SK-N-SH (cell line): Measurements from ENCODE around the gene JAZF1. TPM values are rescaled to one million over a fixed set of nuclear protein-coding genes. Genes with fewer than 3 reads are reported as not detected.

Experiments used
- CTCF ChIA-PET: fragments of 300-600, 350-600 bp; formaldehyde crosslinking; extraction: SDS; loops from one replicate; lab custom pipeline; 2021; lab: Yijun Ruan, JAX
- POLR2A ChIA-PET: fragments of 350-600 bp; sonication (Branson Sonifier 250); formaldehyde crosslinking; extraction: SDS; loops from one replicate; lab custom pipeline; 2020; ENCODE audit warnings: antibody characterized with exemption, inconsistent platforms; lab: Yijun Ruan, JAX
- DNase-seq: peaks from one replicate; pipeline ENCODE4 v3.0.0; 2012
- H2AFZ ChIP-seq: fragments of 200-600 bp; sonication (generic); 2 replicates; pipeline ENCODE4 v1.8.1; 2016; ENCODE audit warnings: antibody characterized with exemption, mild to moderate bottlenecking, low read depth
- H3F3A ChIP-seq: fragments of 200-600 bp; sonication (generic); replicated peaks from 2 replicates; pipeline ENCODE3; 2016; ENCODE audit warnings: antibody characterized with exemption, mild to moderate bottlenecking; ENCODE audit not compliant: insufficient read depth
- H3K27ac ChIP-seq, 2 experiments: fragments of 200-500 bp in 1 of 2; fragments of 200-600 bp in 1 of 2; sonication (Bioruptor generic) in 1 of 2; sonication (generic), shearing (Covaris generic) in 1 of 2; 2 replicates each; pipeline versions ENCODE4 v1.5.1 to v1.6.1; 2014 to 2016; ENCODE audit warnings: low read depth in 2 of 2, inconsistent platforms in 1 of 2, low read length in 1 of 2, mild to moderate bottlenecking in 1 of 2, mixed read lengths in 1 of 2
- H3K27me3 ChIP-seq: fragments of 200-600 bp; sonication (generic), shearing (Covaris generic); 2 replicates; pipeline ENCODE4 v1.6.1; 2016; ENCODE audit warnings: mixed run types; ENCODE audit not compliant: insufficient read depth
- H3K36me3 ChIP-seq, 2 experiments: fragments of 200-500 bp in 1 of 2; fragments of 200-600 bp in 1 of 2; sonication (Bioruptor generic) in 1 of 2; sonication (generic) in 1 of 2; replicated peaks in 1 of 2; 2 replicates each; pipeline versions ENCODE3 to v1.5.1; 2014 to 2016; ENCODE audit warnings: low read length in 1 of 2, mild to moderate bottlenecking in 1 of 2; ENCODE audit not compliant: insufficient read depth in 2 of 2, control insufficient read depth in 1 of 2
- H3K4me1 ChIP-seq, 2 experiments: fragments of 200-500 bp in 1 of 2; fragments of 200-600 bp in 1 of 2; sonication (Bioruptor generic) in 1 of 2; sonication (generic), shearing (Covaris generic) in 1 of 2; 2 replicates each; pipeline versions ENCODE4 v1.5.1 to v1.6.1; 2014 to 2016; ENCODE audit warnings: low read depth in 1 of 2, low read length in 1 of 2, mixed run types in 1 of 2; ENCODE audit not compliant: insufficient read depth in 2 of 2, control insufficient read depth in 1 of 2
- H3K4me2 ChIP-seq: fragments of 200-600 bp; sonication (generic), shearing (Covaris generic); 2 replicates; pipeline ENCODE4 v1.6.1; 2017; ENCODE audit warnings: mixed run types
- H3K4me3 ChIP-seq, 2 experiments: fragments of 200-500 bp in 1 of 2; fragments of 200-600 bp in 1 of 2; sonication (Bioruptor generic) in 1 of 2; sonication (generic), shearing (Covaris generic) in 1 of 2; 2 replicates each; pipeline versions ENCODE4 v1.5.1 to v1.8.1; 2014 to 2016; ENCODE audit warnings: low read depth in 2 of 2, inconsistent platforms in 1 of 2, low read length in 1 of 2, mild to moderate bottlenecking in 1 of 2, mixed read lengths in 1 of 2, moderate library complexity in 1 of 2
- H3K79me2 ChIP-seq: fragments of 200-600 bp; sonication (generic); 2 replicates; pipeline ENCODE4 v1.8.1; 2017; ENCODE audit warnings: mild to moderate bottlenecking; ENCODE audit not compliant: insufficient read depth
- H3K9ac ChIP-seq: fragments of 200-600 bp; sonication (generic); 2 replicates; pipeline ENCODE4 v1.6.1; 2017; ENCODE audit warnings: mixed run types
- H3K9me2 ChIP-seq: fragments of 200-600 bp; sonication (generic); 2 replicates; pipeline ENCODE4 v1.6.1; 2017; ENCODE audit warnings: mixed run types
- H3K9me3 ChIP-seq: fragments of 200-600 bp; sonication (generic); 2 replicates; pipeline ENCODE4 v1.6.1; 2017; ENCODE audit warnings: mixed run types, mild to moderate bottlenecking, moderate library complexity
- H4K20me1 ChIP-seq: fragments of 200-600 bp; sonication (generic); 2 replicates; pipeline ENCODE4 v1.6.1; 2017; ENCODE audit warnings: mild to moderate bottlenecking, mixed run types; ENCODE audit not compliant: insufficient read depth
- CHD2 ChIP-seq: fragments of 150-350 bp; IDR thresholded peaks from 2 replicates; pipeline ENCODE4 v1.6.1; 2018; ENCODE audit warnings: low read length; ENCODE audit not compliant: partially characterized antibody
- ELF1 ChIP-seq: IDR thresholded peaks from 2 replicates; pipeline ENCODE4 v1.4.0; 2012
- EP300 ChIP-seq, 2 experiments: IDR thresholded peaks; 2 replicates each; pipeline versions ENCODE4 v1.4.0 to v1.6.1; 2012; ENCODE audit warnings: borderline replicate concordance in 1 of 2, low read depth in 1 of 2, low read length in 1 of 2
- EZH2phosphoT487 ChIP-seq: fragments of 200-600 bp; sonication (generic); IDR thresholded peaks from 2 replicates; pipeline ENCODE4 v1.6.1; 2017; ENCODE audit warnings: low read depth, mixed run types, mild to moderate bottlenecking, antibody characterized with exemption, moderate library complexity, borderline replicate concordance
- FOSL2 ChIP-seq: IDR thresholded peaks from 2 replicates; pipeline ENCODE4 v1.4.0; 2012; ENCODE audit warnings: low read depth, mild to moderate bottlenecking, moderate library complexity, borderline replicate concordance
- FOXJ3 ChIP-seq: sonication (generic); formaldehyde crosslinking; IDR thresholded peaks from 2 replicates; pipeline ENCODE4 v1.5.1; 2020; ENCODE audit warnings: mild to moderate bottlenecking, missing genetic modification reagents
- FOXM1 ChIP-seq: IDR thresholded peaks from 2 replicates; pipeline ENCODE4 v1.4.0; 2012; ENCODE audit warnings: low read depth, mild to moderate bottlenecking
- GABPA ChIP-seq: IDR thresholded peaks from 2 replicates; pipeline ENCODE4 v1.4.0; 2012; ENCODE audit warnings: low read depth, mild to moderate bottlenecking
- JUND ChIP-seq: IDR thresholded peaks from 2 replicates; pipeline ENCODE4 v1.4.0; 2012
- RAD21 ChIP-seq: IDR thresholded peaks from 2 replicates; pipeline ENCODE4 v1.6.1; 2012; ENCODE audit warnings: mild to moderate bottlenecking, low read length
- RCOR1 ChIP-seq: fragments of 150-350 bp; IDR thresholded peaks from 2 replicates; pipeline ENCODE4 v1.6.1; 2017; ENCODE audit warnings: antibody characterized with exemption, low read length
- RFX5 ChIP-seq: IDR thresholded peaks from 2 replicates; pipeline ENCODE4 v1.6.1; 2012; ENCODE audit warnings: mild to moderate bottlenecking, improper control_type of control experiment, low read length
- SIN3A ChIP-seq: IDR thresholded peaks from 2 replicates; pipeline ENCODE4 v1.6.1; 2012; ENCODE audit warnings: low read depth, mild to moderate bottlenecking, low read length, moderate library complexity, borderline replicate concordance
- TAF1 ChIP-seq: IDR thresholded peaks from 2 replicates; pipeline ENCODE4 v1.6.1; 2012; ENCODE audit warnings: low read depth, mild to moderate bottlenecking, low read length, moderate library complexity, borderline replicate concordance
- TCF12 ChIP-seq: IDR thresholded peaks from 2 replicates; pipeline ENCODE4 v1.4.0; 2012
- YY1 ChIP-seq: IDR thresholded peaks from 2 replicates; pipeline ENCODE4 v1.4.0; 2012; ENCODE audit warnings: low read depth, mild to moderate bottlenecking
- WGBS: methylation state at CpG from one replicate; pipeline ENCODE4 v1.1.6; 2017; ENCODE audit warnings: low lambda C conversion rate; 5-methylcytosine and 5-hydroxymethylcytosine counted together
- polyA plus RNA-seq, 3 experiments: library from polyadenylated mRNA; depleted of rRNA; stranded (reverse); fragments of >200 nt; gene quantifications; 2 replicates each; pipeline ENCODE4 v1.2.3, GENCODE V29; 2012
- TF ChIP-seq, protein P1 (sequence below): IDR thresholded peaks from 2 replicates; pipeline ENCODE4; 2012
- TF ChIP-seq, protein P2 (sequence below): IDR thresholded peaks from 2 replicates; pipeline ENCODE4 v1.4.0; 2012; ENCODE audit warnings: low read depth
- TF ChIP-seq, protein P3 (sequence below): fragments of 150-350 bp; IDR thresholded peaks from 2 replicates; pipeline ENCODE4 v1.6.1; 2017; ENCODE audit warnings: antibody characterized with exemption, low read length, low read depth, borderline replicate concordance

The JAZF1 gene
- polyA plus RNA-seq, 1 of the 3 experiments (the other 2 are of a cell fraction), result 1.7 TPM

DNA sequence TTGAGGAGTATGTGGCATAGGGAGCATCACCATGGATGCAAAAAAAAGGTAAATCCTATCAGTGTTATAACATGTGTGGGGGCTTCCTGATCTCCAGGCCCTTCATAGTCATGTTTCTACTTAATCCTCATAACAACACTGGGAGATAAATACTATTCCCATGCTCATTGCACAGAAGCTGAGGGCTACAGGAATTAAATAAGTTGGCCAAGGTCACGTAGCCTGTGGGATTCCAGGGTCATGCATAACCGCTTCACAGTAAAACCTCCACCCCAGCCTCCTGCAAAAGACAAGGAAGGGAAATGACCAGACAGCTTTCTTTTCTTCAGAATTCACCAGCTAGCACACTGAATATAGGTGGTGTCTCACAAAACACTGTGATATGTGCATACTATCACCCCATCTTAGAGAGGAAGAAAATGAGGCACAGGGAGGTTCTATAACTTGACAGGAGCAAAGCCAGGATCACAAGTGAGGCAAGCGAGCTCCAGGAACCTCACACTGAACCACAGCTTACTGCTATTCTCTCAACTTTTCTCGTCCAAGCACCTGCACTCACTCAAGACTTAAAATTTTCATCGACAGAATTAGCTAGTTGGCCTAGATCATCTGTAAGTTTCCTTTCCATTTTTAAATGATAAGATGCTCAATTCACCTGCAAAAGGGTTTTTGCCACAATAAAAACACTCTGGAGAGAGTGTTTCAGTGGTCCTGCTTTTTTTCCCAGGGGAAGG, 13.4 kb downstream of the JAZF1 start (continued):
- TF ChIP-seq EP300 (IDR thresholded peaks at IDR 0.05; ENCODE audit: borderline replicate concordance in 1 of 2, low read depth in 1 of 2, low read length in 1 of 2) (no peak), RFX5 (no peak), ELF1 (no peak), SIN3A (no peak), RAD21 (no peak)
- TF ChIP-seq, protein P1, sequence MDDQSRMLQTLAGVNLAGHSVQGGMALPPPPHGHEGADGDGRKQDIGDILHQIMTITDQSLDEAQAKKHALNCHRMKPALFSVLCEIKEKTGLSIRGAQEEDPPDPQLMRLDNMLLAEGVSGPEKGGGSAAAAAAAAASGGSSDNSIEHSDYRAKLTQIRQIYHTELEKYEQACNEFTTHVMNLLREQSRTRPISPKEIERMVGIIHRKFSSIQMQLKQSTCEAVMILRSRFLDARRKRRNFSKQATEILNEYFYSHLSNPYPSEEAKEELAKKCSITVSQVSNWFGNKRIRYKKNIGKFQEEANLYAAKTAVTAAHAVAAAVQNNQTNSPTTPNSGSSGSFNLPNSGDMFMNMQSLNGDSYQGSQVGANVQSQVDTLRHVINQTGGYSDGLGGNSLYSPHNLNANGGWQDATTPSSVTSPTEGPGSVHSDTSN, result no peak
- TF ChIP-seq, protein P2, sequence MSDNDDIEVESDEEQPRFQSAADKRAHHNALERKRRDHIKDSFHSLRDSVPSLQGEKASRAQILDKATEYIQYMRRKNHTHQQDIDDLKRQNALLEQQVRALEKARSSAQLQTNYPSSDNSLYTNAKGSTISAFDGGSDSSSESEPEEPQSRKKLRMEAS, result no peak

DNA sequence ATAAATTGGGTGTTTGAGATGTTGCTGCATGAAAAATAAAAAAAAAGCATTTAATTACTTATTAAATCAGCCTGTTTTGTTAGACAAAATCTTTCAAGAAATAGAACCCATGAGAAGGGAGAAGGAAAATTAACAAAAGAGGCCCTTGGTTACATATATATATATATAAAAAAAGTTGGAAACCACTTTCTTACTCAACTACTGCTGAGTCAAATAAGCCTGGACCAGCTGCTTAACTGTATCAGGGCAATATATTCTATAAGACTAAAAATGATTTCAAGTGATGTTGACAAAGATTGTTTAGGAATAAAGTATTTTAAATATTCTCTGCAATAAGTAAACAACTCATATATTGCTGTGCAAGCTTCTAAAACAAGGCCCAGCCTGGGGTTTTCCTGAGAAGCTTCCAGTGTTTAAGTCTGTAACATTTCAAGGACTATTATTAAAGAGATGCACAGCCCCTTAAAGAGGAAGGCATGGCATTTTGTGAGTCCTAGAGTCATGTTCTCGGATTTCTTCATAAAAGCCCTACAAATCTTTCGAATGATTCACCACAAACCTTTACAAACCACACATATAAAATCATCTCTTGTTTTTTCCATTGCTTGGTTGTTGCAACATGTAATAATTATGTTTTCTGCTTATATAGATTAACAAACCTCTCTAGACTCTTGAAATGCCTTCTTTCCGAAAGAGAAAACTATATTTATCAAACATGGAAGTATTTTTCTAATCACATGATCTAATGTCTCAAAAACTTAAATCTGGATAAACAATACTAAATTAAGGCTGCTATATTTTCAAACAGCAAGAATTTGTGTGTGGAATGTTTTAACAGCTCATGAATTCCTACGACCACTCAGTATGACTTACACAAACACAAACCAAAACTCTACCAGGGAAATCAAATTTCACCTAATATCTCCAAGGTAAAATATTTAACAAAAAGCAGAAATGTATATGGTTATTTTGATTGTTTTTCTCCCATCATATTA, 14.3 kb downstream of the JAZF1 start:
- TF ChIP-seq JUND (peak; percentile 46), FOSL2 (peak; percentile 55; the same call in 1 of the 2 replicates), TCF12 (no peak), ELF1 (no peak)
- ChIA-PET POLR2A (no interaction called here), CTCF (interaction anchor here (0.7 to 2.1 kb wide), 10 partner anchors 9 to 133 kb away, joined by 3 to 6 read pairs (median 4); no protein-coding TSS in a partner anchor)
- WGBS, result 39% methylated on average over 4 of the region's 4 CpGs
- DNase-seq, result no peak
- Histone ChIP-seq H2AFZ (peak overlapping the region; percentile 21; the same call in 1 of the 2 replicates), H3K27ac (peak overlapping the region in 1 of 2 experiments; percentile 53; a peak in 3 of 4 replicates), H3K9ac (peak overlapping the region; percentile 1; the same call in 1 of the 2 replicates), H3K9me2 (no peaks in the 10 kb centered on the region), H4K20me1 (no peaks in the 10 kb centered on the region), H3K79me2 (0 out of 2 replicates have a peak, but pooled peaks cover 2% of the 10 kb centered on the region), H3K4me3 (no peak overlapping the region), H3K36me3 (no peaks in the 10 kb centered on the region), H3K4me2 (peak overlapping the region; percentile 41), H3K9me3 (no peaks in the 10 kb centered on the region), H3F3A (peaks cover 6% of the 10 kb centered on the region), H3K4me1 (peaks cover 9 to 12% of the 10 kb centered on the region in 2 experiments; a peak in 2 of 4 replicates), H3K27me3 (no peaks in the 10 kb centered on the region)

DNA sequence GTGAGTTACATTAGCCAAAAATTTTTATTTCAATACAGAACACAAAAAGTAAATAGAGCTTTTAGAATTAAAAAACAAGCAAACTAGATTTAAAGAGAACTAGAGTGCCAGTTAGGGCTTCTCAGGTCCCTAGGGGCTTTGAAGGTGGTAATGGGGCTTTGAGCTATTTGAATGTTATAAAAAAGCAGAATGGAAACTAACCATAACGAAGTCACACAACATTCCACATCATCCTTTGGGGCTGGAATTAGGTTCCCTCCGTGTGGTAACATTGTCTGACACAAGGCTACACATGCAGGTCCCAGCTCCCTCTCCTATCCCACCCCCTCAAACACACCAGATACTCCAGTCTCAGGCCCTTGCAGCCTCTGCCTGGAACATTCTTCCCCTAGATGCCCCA, 15.3 kb downstream of the JAZF1 start:
- WGBS, result 83% methylated on average over 2 of the region's 2 CpGs
- H3K27ac ChIP-seq, result peak overlapping the region in 1 of 2 experiments; percentile 53; a peak in 1 of 4 replicates
- H3K4me2 ChIP-seq, result no peak overlapping the region
- H2AFZ ChIP-seq, result no peak overlapping the region
- no peaks in the 10 kb centered on the region for H3K36me3 ChIP-seq
- H3K79me2 ChIP-seq, result 0 out of 2 replicates have a peak, but pooled peaks cover 2% of the 10 kb centered on the region
- H3K9me3 ChIP-seq, result no peaks in the 10 kb centered on the region
- no peaks in the 10 kb centered on the region for H4K20me1 ChIP-seq
- H3F3A ChIP-seq, result peaks cover 6% of the 10 kb centered on the region
- H3K9ac ChIP-seq, result no peak overlapping the region
- H3K4me3 ChIP-seq, result no peak overlapping the region
- no peaks in the 10 kb centered on the region for H3K9me2 ChIP-seq
- ChIA-PET POLR2A (interaction anchor here (0.6 kb wide), 1 partner anchor 40 kb away, joined by 3 read pairs; no protein-coding TSS in a partner anchor), CTCF (interaction anchor here (0.7 to 2.1 kb wide), 8 partner anchors 13 to 162 kb away, joined by 3 to 5 read pairs (median 4); no protein-coding TSS in a partner anchor)
- peaks cover 9 to 18% of the 10 kb centered on the region in 2 experiments; a peak in 3 of 4 replicates for H3K4me1 ChIP-seq
- H3K27me3 ChIP-seq, result no peaks in the 10 kb centered on the region
- no peak for DNase-seq
- TF ChIP-seq ELF1 (no peak), SIN3A (no peak), YY1 (no peak), RCOR1 (no peak), CHD2 (no peak), RAD21 (no peak), FOXM1 (no peak), FOXJ3 (no peak), EZH2phosphoT487 (no peak), GABPA (no peak), TAF1 (no peak), JUND (no peak)
- TF ChIP-seq, protein P2, result no peak
- TF ChIP-seq, protein P3, sequence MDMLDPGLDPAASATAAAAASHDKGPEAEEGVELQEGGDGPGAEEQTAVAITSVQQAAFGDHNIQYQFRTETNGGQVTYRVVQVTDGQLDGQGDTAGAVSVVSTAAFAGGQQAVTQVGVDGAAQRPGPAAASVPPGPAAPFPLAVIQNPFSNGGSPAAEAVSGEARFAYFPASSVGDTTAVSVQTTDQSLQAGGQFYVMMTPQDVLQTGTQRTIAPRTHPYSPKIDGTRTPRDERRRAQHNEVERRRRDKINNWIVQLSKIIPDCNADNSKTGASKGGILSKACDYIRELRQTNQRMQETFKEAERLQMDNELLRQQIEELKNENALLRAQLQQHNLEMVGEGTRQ, result no peak
